ENCODE measurements around the gene PRRT2. TPM values are rescaled to one million over a fixed set of nuclear protein-coding genes. Genes with fewer than 3 reads are reported as not detected.

Gene PRRT2
- total RNA-seq, 1 experiment from 2014 or later = 0.42 TPM

DNA sequence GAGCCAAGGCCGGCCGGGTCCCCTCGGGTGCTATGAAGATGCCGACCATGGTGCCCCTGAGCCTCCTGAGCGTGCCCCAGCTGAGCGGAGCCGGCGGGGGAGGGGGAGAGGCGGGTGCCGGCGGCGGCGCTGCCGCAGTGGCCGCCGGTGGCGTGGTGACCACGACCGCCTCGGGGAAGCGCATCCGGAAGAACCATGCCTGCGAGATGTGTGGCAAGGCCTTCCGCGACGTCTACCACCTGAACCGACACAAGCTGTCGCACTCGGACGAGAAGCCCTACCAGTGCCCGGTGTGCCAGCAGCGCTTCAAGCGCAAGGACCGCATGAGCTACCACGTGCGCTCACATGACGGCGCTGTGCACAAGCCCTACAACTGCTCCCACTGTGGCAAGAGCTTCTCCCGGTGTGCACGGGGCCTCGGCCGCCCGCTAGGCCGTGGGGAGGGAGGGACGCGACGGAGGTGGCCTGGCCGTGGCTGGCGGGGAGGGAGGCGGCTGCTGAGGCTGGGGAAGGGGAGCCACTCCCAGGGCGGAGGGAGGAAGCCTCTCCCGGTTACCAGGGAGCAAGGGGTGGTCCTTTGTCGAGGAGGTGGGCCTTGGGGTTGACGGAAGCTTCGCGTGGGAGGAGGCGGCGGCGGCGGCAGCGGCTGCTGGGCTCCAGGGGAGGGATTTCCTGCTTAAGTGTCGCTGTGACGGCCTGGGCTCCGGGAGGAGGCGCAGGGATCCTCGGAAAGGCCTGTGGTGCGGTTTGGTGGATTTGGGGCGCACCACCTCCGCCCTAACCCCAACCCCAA is 4.4 kb upstream of the PRRT2 start:
- Mint-ChIP-seq H3K27ac (ENCODE audit: low read depth, unreplicated experiment) (peak overlapping the region; percentile 79), H3K27me3 (ENCODE audit: insufficient read depth, unreplicated experiment) (no peaks in the 10 kb centered on the region), H3K36me3 (ENCODE audit: insufficient read depth, unreplicated experiment) (peaks cover 50% of the 10 kb centered on the region), H3K4me3 (ENCODE audit: unreplicated experiment) (peak overlapping the region; percentile 81), H3K4me1 (ENCODE audit: insufficient read depth, unreplicated experiment) (peaks cover 38% of the 10 kb centered on the region), H3K9me3 (ENCODE audit: unreplicated experiment) (no peaks in the 10 kb centered on the region)
- BruUV-seq (replicated peaks) = TSS peak; percentile 20
- POLR2A ChIA-PET = interaction anchor here (0.5 to 3.7 kb wide), 15 partner anchors 12 to 258 kb away, joined by 3 to 120 read pairs (median 5); partner anchors contain the start of genes ALDOA, C16orf92, CDIPT and HIRIP3
- CTCF ChIA-PET = interaction anchor here (0.6 to 3.3 kb wide), 11 partner anchors 9 to 224 kb away, joined by 3 to 50 read pairs (median 3); partner anchors contain the start of genes KIF22, MVP, PAGR1 and TAOK2
- intact Hi-C loops (cut with micrococcal nuclease) = loop anchor here (5.0 kb wide), 1 partner anchor 215 kb away; the partner anchor contains the start of gene C16orf92
- TF ChIP-seq, protein P1, sequence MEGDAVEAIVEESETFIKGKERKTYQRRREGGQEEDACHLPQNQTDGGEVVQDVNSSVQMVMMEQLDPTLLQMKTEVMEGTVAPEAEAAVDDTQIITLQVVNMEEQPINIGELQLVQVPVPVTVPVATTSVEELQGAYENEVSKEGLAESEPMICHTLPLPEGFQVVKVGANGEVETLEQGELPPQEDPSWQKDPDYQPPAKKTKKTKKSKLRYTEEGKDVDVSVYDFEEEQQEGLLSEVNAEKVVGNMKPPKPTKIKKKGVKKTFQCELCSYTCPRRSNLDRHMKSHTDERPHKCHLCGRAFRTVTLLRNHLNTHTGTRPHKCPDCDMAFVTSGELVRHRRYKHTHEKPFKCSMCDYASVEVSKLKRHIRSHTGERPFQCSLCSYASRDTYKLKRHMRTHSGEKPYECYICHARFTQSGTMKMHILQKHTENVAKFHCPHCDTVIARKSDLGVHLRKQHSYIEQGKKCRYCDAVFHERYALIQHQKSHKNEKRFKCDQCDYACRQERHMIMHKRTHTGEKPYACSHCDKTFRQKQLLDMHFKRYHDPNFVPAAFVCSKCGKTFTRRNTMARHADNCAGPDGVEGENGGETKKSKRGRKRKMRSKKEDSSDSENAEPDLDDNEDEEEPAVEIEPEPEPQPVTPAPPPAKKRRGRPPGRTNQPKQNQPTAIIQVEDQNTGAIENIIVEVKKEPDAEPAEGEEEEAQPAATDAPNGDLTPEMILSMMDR (IDR thresholded peaks at IDR 0.05; ENCODE audit: unreplicated experiment) = peak; percentile 50
- DNase-seq (ENCODE audit: unreplicated experiment) = peak; percentile 92

DNA sequence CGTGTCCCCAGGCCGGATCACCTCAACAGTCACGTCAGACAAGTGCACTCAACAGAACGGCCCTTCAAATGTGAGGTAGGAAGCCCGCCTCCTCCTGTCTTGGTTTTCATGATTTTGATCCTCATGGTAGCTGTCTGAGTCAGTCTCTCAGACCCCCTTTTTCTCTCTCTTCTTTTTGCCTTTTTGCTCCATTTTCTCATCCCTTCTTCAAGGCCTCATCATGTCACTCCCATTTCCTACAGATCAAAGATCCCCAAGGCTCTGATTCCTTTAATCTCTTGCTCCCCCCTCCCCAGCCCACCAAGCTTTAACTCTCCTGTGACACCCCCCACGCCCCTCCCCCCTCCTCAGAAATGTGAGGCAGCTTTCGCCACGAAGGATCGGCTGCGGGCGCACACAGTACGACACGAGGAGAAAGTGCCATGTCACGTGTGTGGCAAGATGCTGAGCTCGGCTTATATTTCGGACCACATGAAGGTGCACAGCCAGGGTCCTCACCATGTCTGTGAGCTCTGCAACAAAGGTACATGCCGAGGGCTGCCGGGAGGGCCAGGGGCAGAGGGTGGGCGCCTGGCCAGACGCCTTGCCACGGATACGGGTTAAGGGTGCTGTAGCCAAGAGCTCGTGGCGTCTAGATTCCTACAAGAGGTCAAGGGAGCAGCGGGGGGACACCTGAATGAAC is 3.6 kb upstream of the PRRT2 start:
- BruUV-seq (replicated peaks) = no TSS peak

DNA sequence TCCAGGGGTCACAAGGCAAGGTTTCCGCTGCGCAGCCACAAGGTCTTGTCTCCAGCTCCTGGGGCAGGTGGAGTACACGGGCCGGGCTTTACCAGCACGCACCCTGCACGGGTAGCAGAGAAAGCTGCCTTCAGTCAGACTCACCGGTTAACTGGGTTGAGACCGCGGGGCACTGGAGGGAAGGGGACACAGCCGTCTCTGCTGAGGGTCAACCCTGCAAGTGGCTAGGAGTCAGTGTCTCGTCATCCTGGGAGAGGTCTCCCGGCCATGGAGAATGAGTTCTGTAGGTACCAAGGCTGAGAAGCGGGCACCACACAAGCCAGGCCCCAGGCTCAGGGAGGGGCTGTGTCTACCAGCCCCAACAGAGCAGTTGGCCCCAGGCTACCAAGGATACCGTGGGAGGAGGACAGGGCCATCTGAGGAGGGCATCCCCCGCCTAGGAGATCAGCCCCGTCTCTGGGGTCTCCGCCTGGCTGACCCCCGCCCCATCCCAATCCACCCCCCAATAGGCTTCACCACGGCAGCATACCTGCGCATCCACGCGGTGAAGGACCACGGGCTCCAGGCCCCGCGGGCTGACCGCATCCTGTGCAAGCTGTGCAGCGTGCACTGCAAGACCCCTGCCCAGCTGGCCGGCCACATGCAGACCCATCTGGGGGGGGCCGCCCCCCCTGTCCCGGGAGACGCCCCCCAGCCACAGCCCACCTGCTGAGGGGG is 2.8 kb upstream of the PRRT2 start:
- H3K9me3 Mint-ChIP-seq (ENCODE audit: unreplicated experiment) = no peaks in the 10 kb centered on the region
- no peaks in the 10 kb centered on the region for H3K27me3 Mint-ChIP-seq (ENCODE audit: insufficient read depth, unreplicated experiment)
- DNase-seq (ENCODE audit: unreplicated experiment) = no peak
- ChIA-PET POLR2A (interaction anchor here (0.7 to 3.7 kb wide), 6 partner anchors 10 to 224 kb away, joined by 3 to 120 read pairs (median 6); partner anchors contain the start of genes KIF22, MVP and PAGR1), CTCF (interaction anchor here (0.6 to 3.3 kb wide), 3 partner anchors 9 to 223 kb away, joined by 3 to 50 read pairs (median 11); partner anchors contain the start of genes MVP, PAGR1 and TLCD3B)
- H3K27ac Mint-ChIP-seq (ENCODE audit: low read depth, unreplicated experiment) = peak overlapping the region; percentile 79
- TF ChIP-seq, protein P1 (IDR thresholded peaks at IDR 0.05; ENCODE audit: unreplicated experiment) = no peak
- BruUV-seq (replicated peaks) = no TSS peak
- intact Hi-C loops (cut with micrococcal nuclease) = loop anchor here (5.0 kb wide), 1 partner anchor 213 kb away; the partner anchor contains the start of gene C16orf92
- H3K4me1 Mint-ChIP-seq (ENCODE audit: insufficient read depth, unreplicated experiment) = peaks cover 30% of the 10 kb centered on the region
- peaks cover 44% of the 10 kb centered on the region for H3K36me3 Mint-ChIP-seq (ENCODE audit: insufficient read depth, unreplicated experiment)
- H3K4me3 Mint-ChIP-seq (ENCODE audit: unreplicated experiment) = peak overlapping the region; percentile 81

More for the DNA sequence above, 3.6 kb upstream of the PRRT2 start:
- Mint-ChIP-seq H3K36me3 (ENCODE audit: insufficient read depth, unreplicated experiment) (peaks cover 45% of the 10 kb centered on the region), H3K4me1 (ENCODE audit: insufficient read depth, unreplicated experiment) (peaks cover 38% of the 10 kb centered on the region), H3K4me3 (ENCODE audit: unreplicated experiment) (peak overlapping the region; percentile 81), H3K27ac (ENCODE audit: low read depth, unreplicated experiment) (peak overlapping the region; percentile 79), H3K9me3 (ENCODE audit: unreplicated experiment) (no peaks in the 10 kb centered on the region), H3K27me3 (ENCODE audit: insufficient read depth, unreplicated experiment) (no peaks in the 10 kb centered on the region)
- ChIA-PET POLR2A (interaction anchor here (0.5 to 3.7 kb wide), 16 partner anchors 11 to 258 kb away, joined by 3 to 120 read pairs (median 5); partner anchors contain the start of genes ALDOA, C16orf92, CDIPT and HIRIP3), CTCF (interaction anchor here (0.6 to 3.3 kb wide), 9 partner anchors 9 to 224 kb away, joined by 3 to 50 read pairs (median 3); partner anchors contain the start of genes MVP, PAGR1, TAOK2 and TLCD3B)
- no peak for DNase-seq (ENCODE audit: unreplicated experiment)
- intact Hi-C loops (cut with micrococcal nuclease) = loop anchor here (5.0 kb wide), 1 partner anchor 214 kb away; the partner anchor contains the start of gene C16orf92
- TF ChIP-seq, protein P1 (IDR thresholded peaks at IDR 0.05; ENCODE audit: unreplicated experiment) = no peak

All from MCF 10A (cell line).